Activated T-helper 1 cell treated with anti-CD3 and anti-CD28 coated beads, Interleukin-12 subunit alpha, Interleukin-12 subunit beta, Interleukin-2, Interleukin-4 antibody, amounts not matched to agents 30 ng/mL and 10 ng/mL and 1 ng/mL, durations not matched to agents 14 hours and 24 hours and 36 hours (primary cell): Measurements from ENCODE around the gene REPS1. TPM values are rescaled to one million over a fixed set of nuclear protein-coding genes. Genes with fewer than 3 reads are reported as not detected.

Experiments
- DNase-seq: peaks from one replicate; pipeline ENCODE4 v3.0.0; 2021; ENCODE audit warnings: low spot score
- H3K27ac Mint-ChIP-seq: one replicate; pipeline ENCODE4 v1.8.0; 2021; ENCODE audit warnings: mild to moderate bottlenecking, mixed read lengths
- H3K27me3 Mint-ChIP-seq: one replicate; pipeline ENCODE4 v1.8.0; 2022; ENCODE audit warnings: mild to moderate bottlenecking, moderate library complexity, mixed read lengths; ENCODE audit not compliant: insufficient read depth
- H3K36me3 Mint-ChIP-seq: one replicate; pipeline ENCODE4 v1.8.0; 2021; ENCODE audit warnings: low read depth, mixed read lengths
- H3K4me1 Mint-ChIP-seq: one replicate; pipeline ENCODE4 v1.8.0; 2021; ENCODE audit warnings: low read depth, mixed read lengths
- H3K4me3 Mint-ChIP-seq: one replicate; pipeline ENCODE4 v1.8.0; 2021; ENCODE audit warnings: mild to moderate bottlenecking, moderate library complexity, mixed read lengths
- H3K9me3 Mint-ChIP-seq: one replicate; pipeline ENCODE4 v1.8.0; 2021; ENCODE audit warnings: mixed read lengths
- intact Hi-C: fragments of 100-400 bp; cut with micrococcal nuclease; formaldehyde crosslinking; loops from one replicate; pipeline ENCODE4 v1.15.1; 2024
- total RNA-seq: library from RNA; stranded (reverse); gene quantifications from 2 replicates; pipeline ENCODE4 v1.2.3, GENCODE V29; 2022

REPS1 gene
- total RNA-seq, 1 donor from 2014 or later: 74.6 TPM

- intact Hi-C loops: no loop called here
- Mint-ChIP-seq H3K4me1 (peaks cover 7% of the 10 kb centered on the region), H3K36me3 (no peaks in the 10 kb centered on the region), H3K9me3 (no peaks in the 10 kb centered on the region), H3K27ac (no peak overlapping the region), H3K27me3 (no peaks in the 10 kb centered on the region), H3K4me3 (no peak overlapping the region)
- no peak for DNase-seq
These were observed 102.8 kb downstream of the REPS1 start for GRCh38 chr6:138885156-138885819.

GRCh38 chr6:138882369-138883017 lies 105.6 kb downstream of the REPS1 start:
- peaks cover 7% of the 10 kb centered on the region for H3K4me1 Mint-ChIP-seq
- no peak overlapping the region for H3K4me3 Mint-ChIP-seq
- H3K27ac Mint-ChIP-seq: no peak overlapping the region

GRCh38 chr6:138873191-138873590 lies 114.9 kb downstream of the REPS1 start:
- no peak for DNase-seq
- Mint-ChIP-seq H3K4me3 (no peak overlapping the region), H3K36me3 (no peaks in the 10 kb centered on the region), H3K27me3 (peaks cover 1% of the 10 kb centered on the region), H3K9me3 (no peaks in the 10 kb centered on the region), H3K4me1 (peaks cover 5% of the 10 kb centered on the region), H3K27ac (no peak overlapping the region)
- intact Hi-C loops: loop anchor here (5.0 kb wide), 1 partner anchor 56 kb away; no protein-coding TSS in a partner anchor

More at GRCh38 chr6:138882369-138883017, 105.6 kb downstream of the REPS1 start:
- Mint-ChIP-seq H3K36me3 (no peaks in the 10 kb centered on the region), H3K9me3 (no peaks in the 10 kb centered on the region), H3K27me3 (no peaks in the 10 kb centered on the region)
- no peak for DNase-seq
- intact Hi-C loops: no loop called here

- DNase-seq: no peak
- H3K9me3 Mint-ChIP-seq: no peaks in the 10 kb centered on the region
- intact Hi-C loops: no loop called here
- H3K4me1 Mint-ChIP-seq: peaks cover 5% of the 10 kb centered on the region
- H3K36me3 Mint-ChIP-seq: no peaks in the 10 kb centered on the region
- H3K27me3 Mint-ChIP-seq: peaks cover 1% of the 10 kb centered on the region
- no peak overlapping the region for H3K4me3 Mint-ChIP-seq
- no peak overlapping the region for H3K27ac Mint-ChIP-seq
These were observed 118.7 kb downstream of the REPS1 start for GRCh38 chr6:138869398-138869797.

GRCh38 chr6:138868181-138868580 lies 119.9 kb downstream of the REPS1 start:
- no peak overlapping the region for H3K27ac Mint-ChIP-seq
- no peak for DNase-seq
- H3K9me3 Mint-ChIP-seq: no peaks in the 10 kb centered on the region
- H3K4me3 Mint-ChIP-seq: no peak overlapping the region
- intact Hi-C loops: no loop called here
- no peaks in the 10 kb centered on the region for H3K27me3 Mint-ChIP-seq
- no peaks in the 10 kb centered on the region for H3K36me3 Mint-ChIP-seq
- peaks cover 5% of the 10 kb centered on the region for H3K4me1 Mint-ChIP-seq

DNA sequence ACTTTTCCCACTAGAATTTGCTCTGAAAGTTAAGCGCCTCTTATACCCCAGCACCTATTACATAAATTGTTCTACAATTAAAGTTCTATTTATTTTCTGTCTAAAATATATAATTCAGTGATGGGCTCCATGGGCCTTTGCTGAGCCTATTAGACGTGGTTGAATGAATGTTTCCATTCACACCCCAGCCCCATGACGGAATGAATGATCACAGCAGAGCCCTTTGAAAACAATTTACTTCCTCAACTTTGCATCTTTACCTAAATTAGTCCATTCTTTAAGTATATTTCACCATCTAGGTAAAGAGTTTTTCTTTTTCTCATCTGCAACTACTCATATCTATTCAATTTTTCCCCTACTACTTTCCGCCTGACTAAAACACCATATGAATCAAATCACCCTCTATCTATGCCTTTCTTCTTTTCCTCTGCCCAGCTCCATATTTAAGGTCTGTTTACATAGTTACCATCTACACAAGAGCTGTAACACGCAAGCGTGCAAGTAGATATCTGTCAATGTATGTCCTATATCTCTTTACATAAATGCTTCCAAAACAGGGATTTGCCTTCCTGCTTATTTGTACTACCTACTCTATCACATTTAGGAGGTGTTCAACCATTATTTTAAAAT lies 122.5 kb downstream of the REPS1 start:
- no peaks in the 10 kb centered on the region for H3K36me3 Mint-ChIP-seq
- no peak for DNase-seq
- H3K4me1 Mint-ChIP-seq: peaks cover 5% of the 10 kb centered on the region
- H3K4me3 Mint-ChIP-seq: no peak overlapping the region
- no peaks in the 10 kb centered on the region for H3K27me3 Mint-ChIP-seq
- H3K27ac Mint-ChIP-seq: no peak overlapping the region
- no peaks in the 10 kb centered on the region for H3K9me3 Mint-ChIP-seq
- intact Hi-C loops: no loop called here

- no peak overlapping the region for H3K4me3 Mint-ChIP-seq
- intact Hi-C loops: no loop called here
- no peaks in the 10 kb centered on the region for H3K36me3 Mint-ChIP-seq
- H3K4me1 Mint-ChIP-seq: no peaks in the 10 kb centered on the region
- no peaks in the 10 kb centered on the region for H3K27me3 Mint-ChIP-seq
- DNase-seq: no peak
- H3K27ac Mint-ChIP-seq: no peak overlapping the region
- no peaks in the 10 kb centered on the region for H3K9me3 Mint-ChIP-seq
These were observed 123.6 kb downstream of the REPS1 start for GRCh38 chr6:138864343-138864890.

- Mint-ChIP-seq H3K4me3 (no peak overlapping the region), H3K36me3 (no peaks in the 10 kb centered on the region), H3K4me1 (no peaks in the 10 kb centered on the region), H3K9me3 (no peaks in the 10 kb centered on the region), H3K27ac (no peak overlapping the region), H3K27me3 (no peaks in the 10 kb centered on the region)
- intact Hi-C loops: no loop called here
- DNase-seq: no peak
These were observed 124.7 kb downstream of the REPS1 start for GRCh38 chr6:138863321-138863720.

DNA sequence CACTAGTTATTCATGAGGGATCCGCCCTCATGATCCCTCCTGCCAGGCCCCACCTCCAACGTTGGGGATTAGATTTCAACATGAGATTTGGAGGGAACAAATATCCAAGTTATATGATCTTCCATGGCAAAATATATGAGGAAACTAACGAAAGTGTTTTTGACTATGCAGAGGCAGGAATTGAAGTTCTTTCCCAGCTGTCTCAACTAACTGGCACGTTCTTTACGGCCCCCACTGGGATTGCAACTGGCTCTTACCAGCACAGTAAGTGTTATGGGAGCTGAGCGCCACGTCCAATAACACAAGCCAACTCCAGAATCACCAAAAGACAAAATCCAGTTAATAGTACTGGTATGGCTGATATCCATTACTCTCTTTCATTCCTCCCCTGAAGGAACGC lies 125.6 kb downstream of the REPS1 start:
- H3K4me3 Mint-ChIP-seq: no peak overlapping the region
- no peak for DNase-seq
- no peaks in the 10 kb centered on the region for H3K9me3 Mint-ChIP-seq
- no peak overlapping the region for H3K27ac Mint-ChIP-seq
- H3K36me3 Mint-ChIP-seq: no peaks in the 10 kb centered on the region
- H3K27me3 Mint-ChIP-seq: no peaks in the 10 kb centered on the region
- no peaks in the 10 kb centered on the region for H3K4me1 Mint-ChIP-seq
- intact Hi-C loops: no loop called here

DNA sequence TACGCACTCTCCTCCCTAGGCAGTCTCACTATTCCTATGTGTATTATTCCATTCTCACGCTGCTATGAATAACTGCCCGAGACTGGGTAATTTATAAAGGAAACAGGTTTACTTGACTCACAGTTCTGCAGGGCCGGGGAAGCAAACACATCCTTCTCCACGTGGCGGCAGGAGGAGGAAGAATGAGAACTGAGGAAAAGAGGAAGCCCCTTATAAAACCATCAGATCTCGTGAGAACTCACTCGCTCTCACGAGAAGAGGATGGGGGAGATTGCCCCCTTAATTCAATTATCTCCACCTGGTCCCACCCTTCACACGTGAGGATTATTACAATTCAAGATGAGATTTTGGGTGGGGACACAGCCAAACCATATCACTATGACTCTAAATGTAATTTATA lies 130.3 kb downstream of the REPS1 start:
- no peaks in the 10 kb centered on the region for H3K9me3 Mint-ChIP-seq
- no peaks in the 10 kb centered on the region for H3K36me3 Mint-ChIP-seq
- no peak overlapping the region for H3K4me3 Mint-ChIP-seq
- H3K27ac Mint-ChIP-seq: no peak overlapping the region
- intact Hi-C loops: no loop called here
- peaks cover 3% of the 10 kb centered on the region for H3K27me3 Mint-ChIP-seq
- H3K4me1 Mint-ChIP-seq: no peaks in the 10 kb centered on the region
- no peak for DNase-seq

DNA sequence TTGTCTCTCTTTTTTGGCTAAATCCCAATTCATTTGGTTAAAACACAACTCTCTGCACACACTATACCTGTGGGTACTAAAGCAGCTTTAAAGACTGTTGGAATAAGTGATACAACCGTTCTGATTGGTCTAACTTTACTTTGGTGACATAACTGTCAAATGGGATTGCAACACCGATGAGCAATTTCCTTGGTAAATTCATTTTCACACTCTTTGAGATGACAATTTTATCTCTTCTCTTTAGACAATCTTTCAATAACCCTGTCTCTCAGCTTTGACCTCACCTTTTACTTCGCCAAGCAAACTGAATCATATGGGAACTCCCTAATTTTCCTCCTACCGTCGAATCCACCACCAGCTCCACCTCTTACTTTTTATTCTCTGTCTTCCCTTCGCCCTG lies 131.4 kb downstream of the REPS1 start:
- no peaks in the 10 kb centered on the region for H3K4me1 Mint-ChIP-seq
- intact Hi-C loops: no loop called here
- H3K4me3 Mint-ChIP-seq: no peak overlapping the region
- DNase-seq: no peak
- H3K27ac Mint-ChIP-seq: no peak overlapping the region
- H3K9me3 Mint-ChIP-seq: no peaks in the 10 kb centered on the region
- H3K36me3 Mint-ChIP-seq: no peaks in the 10 kb centered on the region
- peaks cover 3% of the 10 kb centered on the region for H3K27me3 Mint-ChIP-seq
